H1 (cell line): ENCODE results near the gene CA7. TPM values are rescaled to one million over a fixed set of nuclear protein-coding genes. Genes with fewer than 3 reads are reported as not detected.

Experiments used
- CHD2 ChIP-seq: IDR thresholded peaks from 2 replicates; pipeline ENCODE4 v1.6.1; 2012; ENCODE audit warnings: low read length, improper control_type of control experiment
- polyA plus RNA-seq, 7 experiments: library from polyadenylated mRNA; depleted of rRNA in 3 of 7; stranded (reverse) in 5 of 7; unstranded in 2 of 7; fragments of >200 nt in 5 of 7; fragments of 200-250 nt in 2 of 7; gene quantifications; 1 replicate in 5 of 7; 2 replicates in 1 of 7; 4 replicates in 1 of 7; pipeline versions ENCODE4 v1.2.1 to v1.2.3, GENCODE V29; 2011 to 2013; ENCODE audit warnings: missing spikeins in 2 of 7, mixed read lengths in 2 of 7
- total RNA-seq: library from RNA; stranded (reverse); fragmentation: NEBNext Ultra II Directional; extraction: Animal tissue kit (Norgen Biotek cat#: 25700); gene quantifications from 2 replicates; pipeline ENCODE4 v1.2.1, GENCODE V29; 2021
- TF ChIP-seq, protein P1 (sequence below): IDR thresholded peaks from 2 replicates; pipeline ENCODE4 v1.6.1; 2012; ENCODE audit warnings: low read length, inconsistent platforms

CA7 gene
- total and polyA plus RNA-seq, 2 of the 8 experiments (the other 6 are each of a cell fraction or from before 2014, with no cell fraction given), result 1.7 to 2.7 TPM

- TF ChIP-seq, protein P1, sequence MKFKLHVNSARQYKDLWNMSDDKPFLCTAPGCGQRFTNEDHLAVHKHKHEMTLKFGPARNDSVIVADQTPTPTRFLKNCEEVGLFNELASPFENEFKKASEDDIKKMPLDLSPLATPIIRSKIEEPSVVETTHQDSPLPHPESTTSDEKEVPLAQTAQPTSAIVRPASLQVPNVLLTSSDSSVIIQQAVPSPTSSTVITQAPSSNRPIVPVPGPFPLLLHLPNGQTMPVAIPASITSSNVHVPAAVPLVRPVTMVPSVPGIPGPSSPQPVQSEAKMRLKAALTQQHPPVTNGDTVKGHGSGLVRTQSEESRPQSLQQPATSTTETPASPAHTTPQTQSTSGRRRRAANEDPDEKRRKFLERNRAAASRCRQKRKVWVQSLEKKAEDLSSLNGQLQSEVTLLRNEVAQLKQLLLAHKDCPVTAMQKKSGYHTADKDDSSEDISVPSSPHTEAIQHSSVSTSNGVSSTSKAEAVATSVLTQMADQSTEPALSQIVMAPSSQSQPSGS, result no peak
- TF ChIP-seq CHD2, result no peak
These were observed 27.6 kb downstream of the CA7 start (continued) for GRCh38 chr16:66871840-66872239.
